Activated B cell treated with CpG ODN at 0.5 μM for 24 hours (primary cell): Measurements from ENCODE around the gene NUFIP1. TPM values are rescaled to one million over a fixed set of nuclear protein-coding genes. Genes with fewer than 3 reads are reported as not detected.

Experiments
- ATAC-seq: fragments of 200-7000 bp; cut with Tn5 transposase; one replicate; pipeline ENCODE4 v1.10.0; 2021; ENCODE audit warnings: low read depth, mild to moderate bottlenecking, moderate library complexity
- CTCF ChIA-PET: fragments of 350-600 bp; sonication (Branson Sonifier 250); formaldehyde crosslinking; loops from one replicate; lab custom pipeline; 2021; ENCODE audit warnings: antibody characterized with exemption; lab: Charles Lee
- POLR2A ChIA-PET: fragments of 350-600 bp; sonication (Branson Sonifier 250); formaldehyde crosslinking; loops from one replicate; lab custom pipeline; 2021; ENCODE audit warnings: antibody characterized with exemption; lab: Charles Lee
- DNase-seq: peaks from one replicate; pipeline ENCODE4 v3.0.0; 2022
- H3K27ac Mint-ChIP-seq: one replicate; pipeline ENCODE4 v1.8.0; 2020; ENCODE audit warnings: mixed read lengths
- H3K27me3 Mint-ChIP-seq: one replicate; pipeline ENCODE4 v1.8.0; 2021; ENCODE audit warnings: mixed read lengths
- H3K36me3 Mint-ChIP-seq: one replicate; pipeline ENCODE4 v1.8.0; 2021; ENCODE audit warnings: low read depth, mixed read lengths
- H3K4me1 Mint-ChIP-seq: one replicate; pipeline ENCODE4 v1.8.0; 2021; ENCODE audit warnings: mixed read lengths
- H3K4me3 Mint-ChIP-seq: one replicate; pipeline ENCODE4 v1.8.0; 2020; ENCODE audit warnings: mild to moderate bottlenecking, mixed read lengths
- H3K9me3 Mint-ChIP-seq: one replicate; pipeline ENCODE4 v1.8.0; 2020; ENCODE audit warnings: mixed read lengths
- intact Hi-C: fragments of 100-400 bp; cut with micrococcal nuclease; formaldehyde crosslinking; loops from one replicate; pipeline ENCODE4 v1.15.1; 2024
- total RNA-seq: library from RNA; stranded (reverse); gene quantifications from 2 replicates; pipeline ENCODE4 v1.2.3, GENCODE V29; 2022
- TF ChIP-seq, protein P1 (sequence below): fragments of 200-600 bp; IDR thresholded peaks from one replicate; pipeline ENCODE4 v1.8.0; 2022; ENCODE audit warnings: antibody characterized with exemption, mild to moderate bottlenecking

Gene NUFIP1
- total RNA-seq, 1 donor from 2014 or later = 7.8 TPM

DNA sequence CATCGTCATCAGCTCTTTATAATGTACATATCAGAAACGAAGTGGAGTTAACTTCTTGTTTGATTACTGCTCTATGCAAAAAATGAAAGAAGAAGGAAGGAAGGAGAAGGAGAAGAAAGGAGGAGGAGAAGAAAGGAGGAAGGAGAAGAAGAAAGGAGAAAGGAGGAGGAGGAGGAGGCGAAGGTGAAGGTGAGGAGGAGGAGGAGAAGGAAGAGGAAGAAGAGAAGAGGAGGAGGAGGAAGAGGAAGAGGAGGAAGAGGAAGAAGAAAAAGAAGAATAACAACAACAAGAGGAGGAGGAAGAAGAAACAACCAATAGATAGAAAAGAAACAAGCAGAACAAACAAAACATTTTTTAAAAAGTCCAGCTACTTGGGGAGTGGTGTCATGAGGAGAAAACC, 13.1 kb downstream of the NUFIP1 start:
- no peaks in the 10 kb centered on the region for H3K9me3 Mint-ChIP-seq
- TF ChIP-seq, protein P1, sequence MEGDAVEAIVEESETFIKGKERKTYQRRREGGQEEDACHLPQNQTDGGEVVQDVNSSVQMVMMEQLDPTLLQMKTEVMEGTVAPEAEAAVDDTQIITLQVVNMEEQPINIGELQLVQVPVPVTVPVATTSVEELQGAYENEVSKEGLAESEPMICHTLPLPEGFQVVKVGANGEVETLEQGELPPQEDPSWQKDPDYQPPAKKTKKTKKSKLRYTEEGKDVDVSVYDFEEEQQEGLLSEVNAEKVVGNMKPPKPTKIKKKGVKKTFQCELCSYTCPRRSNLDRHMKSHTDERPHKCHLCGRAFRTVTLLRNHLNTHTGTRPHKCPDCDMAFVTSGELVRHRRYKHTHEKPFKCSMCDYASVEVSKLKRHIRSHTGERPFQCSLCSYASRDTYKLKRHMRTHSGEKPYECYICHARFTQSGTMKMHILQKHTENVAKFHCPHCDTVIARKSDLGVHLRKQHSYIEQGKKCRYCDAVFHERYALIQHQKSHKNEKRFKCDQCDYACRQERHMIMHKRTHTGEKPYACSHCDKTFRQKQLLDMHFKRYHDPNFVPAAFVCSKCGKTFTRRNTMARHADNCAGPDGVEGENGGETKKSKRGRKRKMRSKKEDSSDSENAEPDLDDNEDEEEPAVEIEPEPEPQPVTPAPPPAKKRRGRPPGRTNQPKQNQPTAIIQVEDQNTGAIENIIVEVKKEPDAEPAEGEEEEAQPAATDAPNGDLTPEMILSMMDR = no peak
- no peaks in the 10 kb centered on the region for H3K27me3 Mint-ChIP-seq
- ATAC-seq = no peak
- POLR2A ChIA-PET = no interaction called here
- no peak overlapping the region for H3K4me3 Mint-ChIP-seq
- intact Hi-C loops = no loop called here
- peaks cover 2% of the 10 kb centered on the region for H3K4me1 Mint-ChIP-seq
- no peak for DNase-seq
- H3K36me3 Mint-ChIP-seq = peaks cover 44% of the 10 kb centered on the region
- CTCF ChIA-PET = no interaction called here
- H3K27ac Mint-ChIP-seq = no peak overlapping the region

DNA sequence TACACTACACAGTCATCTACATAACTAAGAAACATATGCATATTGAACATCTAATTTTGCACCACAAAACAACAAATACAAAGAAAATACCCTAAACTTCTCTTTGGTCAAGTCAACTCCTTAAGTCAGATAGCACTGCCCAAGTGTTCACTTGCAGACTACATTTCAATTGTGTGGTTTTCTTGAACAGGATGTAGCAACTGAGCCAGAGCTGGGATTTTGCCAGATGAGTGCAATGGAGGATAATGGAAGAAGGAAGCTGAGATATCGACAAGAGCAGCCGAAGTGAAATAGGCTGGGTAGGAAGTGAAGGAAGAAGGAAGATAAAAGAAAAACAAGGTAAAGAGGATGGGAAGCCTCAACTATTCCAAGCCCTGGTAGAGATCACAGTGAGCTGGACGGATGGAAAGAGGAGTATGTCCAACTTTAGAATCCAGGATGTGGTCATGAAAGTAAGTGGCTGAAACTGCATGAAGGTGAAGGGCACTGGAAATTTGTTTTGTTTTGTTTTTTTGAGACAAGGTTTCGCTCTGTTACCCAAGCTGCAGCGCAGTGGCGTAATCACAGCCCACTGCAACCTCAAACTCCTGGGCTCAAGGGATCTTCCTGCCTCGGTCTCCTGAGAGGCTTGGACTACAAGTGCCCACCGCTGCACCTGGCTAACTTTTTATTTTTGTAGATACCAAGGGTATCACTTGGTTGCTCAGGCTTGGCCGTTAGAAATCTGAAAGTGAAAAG, 15.0 kb downstream of the NUFIP1 start:
- ChIA-PET POLR2A (no interaction called here), CTCF (interaction anchor here (0.7 to 4.2 kb wide), 5 partner anchors 60 to 491 kb away, joined by 3 to 43 read pairs (median 3); no protein-coding TSS in a partner anchor)
- ATAC-seq = peak; percentile 82
- peaks cover 2% of the 10 kb centered on the region for H3K4me1 Mint-ChIP-seq
- H3K27me3 Mint-ChIP-seq = no peaks in the 10 kb centered on the region
- peaks cover 28% of the 10 kb centered on the region for H3K36me3 Mint-ChIP-seq
- no peaks in the 10 kb centered on the region for H3K9me3 Mint-ChIP-seq
- H3K27ac Mint-ChIP-seq = no peak overlapping the region
- TF ChIP-seq, protein P1 = no peak
- no peak overlapping the region for H3K4me3 Mint-ChIP-seq
- intact Hi-C loops = loop anchor here (5.0 kb wide), 1 partner anchor 397 kb away; the partner anchor contains the start of gene TSC22D1
- no peak for DNase-seq

DNA sequence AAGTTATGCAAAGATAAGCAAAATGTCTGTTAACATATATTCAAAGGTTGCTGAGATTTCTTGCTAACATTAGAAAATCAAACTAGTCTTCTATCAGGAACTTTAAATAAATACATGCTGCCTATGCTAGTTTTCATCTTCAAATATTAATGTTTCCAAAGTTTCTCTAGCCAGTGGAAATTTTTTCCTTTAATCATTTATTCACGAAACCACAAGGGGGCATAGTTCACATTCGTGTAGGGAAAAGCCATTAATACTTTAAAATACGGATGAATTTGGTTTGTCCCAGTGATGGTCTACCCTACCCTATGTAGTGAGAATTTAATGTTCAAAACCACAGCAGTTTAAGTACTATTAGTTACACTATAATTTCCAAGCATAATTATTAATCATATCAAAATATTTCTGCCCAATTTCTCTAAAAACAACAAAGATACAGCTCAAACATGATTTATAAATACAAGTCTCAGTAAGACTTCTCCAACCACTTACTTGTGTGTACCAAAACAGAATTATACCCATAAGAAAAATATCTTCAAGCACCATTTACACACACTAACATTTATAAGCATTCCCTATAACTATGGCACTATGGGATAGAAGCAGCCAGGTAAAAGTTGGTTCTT, 16.2 kb downstream of the NUFIP1 start:
- TF ChIP-seq, protein P1 = no peak
- Mint-ChIP-seq H3K27me3 (no peaks in the 10 kb centered on the region), H3K4me3 (no peak overlapping the region), H3K9me3 (no peaks in the 10 kb centered on the region), H3K36me3 (peaks cover 22% of the 10 kb centered on the region), H3K4me1 (peaks cover 2% of the 10 kb centered on the region), H3K27ac (no peak overlapping the region)
- DNase-seq = no peak
- ChIA-PET CTCF (interaction anchor here (0.7 to 4.2 kb wide), 5 partner anchors 59 to 490 kb away, joined by 3 to 43 read pairs (median 3); no protein-coding TSS in a partner anchor), POLR2A (interaction anchor here (0.6 kb wide), 1 partner anchor 485 kb away, joined by 4 read pairs; no protein-coding TSS in a partner anchor)
- no peak for ATAC-seq
- intact Hi-C loops = loop anchor here (1.0 to 5.0 kb wide), 3 partner anchors 308 to 396 kb away; partner anchors contain the start of gene TSC22D1

DNA sequence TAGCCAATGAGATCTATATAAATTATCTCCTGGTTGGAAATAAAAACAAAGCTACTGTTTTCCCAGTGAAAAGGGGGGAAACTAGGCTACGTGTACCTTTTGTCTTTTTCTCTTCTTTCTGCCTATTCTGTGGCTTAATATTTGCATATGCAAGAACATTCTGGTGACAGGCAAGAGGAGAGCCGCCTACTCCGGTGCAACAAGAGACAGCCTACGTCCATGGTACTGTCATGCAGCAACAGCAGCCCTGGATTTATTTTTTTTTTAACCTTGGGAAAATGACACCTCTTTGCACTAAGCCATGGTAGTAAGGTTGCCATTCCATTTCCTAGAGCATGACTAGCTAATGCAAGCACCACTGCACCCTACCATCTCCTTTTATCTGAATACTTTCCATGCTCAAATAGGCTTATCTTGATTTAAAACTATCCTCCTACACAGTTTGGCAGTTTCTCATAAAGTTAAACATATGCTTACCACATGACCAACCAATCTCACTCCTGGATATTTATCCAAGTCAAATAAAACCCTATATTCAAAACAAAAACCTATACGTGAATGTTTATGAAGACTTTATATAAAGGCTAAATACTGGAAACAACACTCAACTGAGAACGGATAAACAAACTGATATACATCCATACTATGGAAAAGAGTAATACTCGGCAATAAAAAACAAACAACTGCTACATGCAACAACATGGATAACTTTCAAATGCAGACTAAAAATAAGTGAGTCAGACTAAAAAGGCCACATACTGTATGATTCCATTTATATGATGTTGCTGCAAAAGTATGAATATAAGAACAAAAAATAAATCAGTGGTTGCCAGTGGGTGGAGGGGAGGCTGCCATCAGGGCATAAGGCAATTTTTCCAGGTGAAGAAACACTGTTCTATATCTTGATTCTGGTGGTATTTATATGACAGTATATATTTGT, 17.3 kb downstream of the NUFIP1 start:
- H3K36me3 Mint-ChIP-seq = peaks cover 20% of the 10 kb centered on the region
- no peaks in the 10 kb centered on the region for H3K9me3 Mint-ChIP-seq
- POLR2A ChIA-PET = no interaction called here
- TF ChIP-seq, protein P1 = no peak
- H3K4me1 Mint-ChIP-seq = peaks cover 2% of the 10 kb centered on the region
- no peak overlapping the region for H3K4me3 Mint-ChIP-seq
- CTCF ChIA-PET = interaction anchor here (0.9 to 4.2 kb wide), 2 partner anchors 53 to 489 kb away, joined by 3 to 43 read pairs; no protein-coding TSS in a partner anchor
- H3K27ac Mint-ChIP-seq = no peak overlapping the region
- no peaks in the 10 kb centered on the region for H3K27me3 Mint-ChIP-seq
- intact Hi-C loops = loop anchor here (5.0 kb wide), 1 partner anchor 395 kb away; the partner anchor contains the start of gene TSC22D1
- ATAC-seq (no peak), DNase-seq (no peak)
